Tibial nerve (tissue), 4 donors: ENCODE measurements around the gene GARIN5B. TPM values are rescaled to one million over a fixed set of nuclear protein-coding genes. Genes with fewer than 3 reads are reported as not detected.

Experiments
- DNase-seq, 2 donors: peaks; one replicate each; pipeline ENCODE4 v3.0.0-alpha.2; 2019; ENCODE audit warnings: low spot score in 2 of 2
- H3K27ac ChIP-seq, 4 donors: fragments of 200-600 bp; sonication (generic) in 3 of 4; one replicate each; pipeline ENCODE4 v1.5.1; 2017 to 2019; ENCODE audit warnings: mild to moderate bottlenecking in 1 of 4
- H3K27me3 ChIP-seq, 2 donors: fragments of 200-600 bp; sonication (generic) in 1 of 2; one replicate each; pipeline versions ENCODE4 v1.5.1 to v1.6.0; 2017 to 2019
- H3K36me3 ChIP-seq, 3 donors: fragments of 200-600 bp; sonication (generic); one replicate each; pipeline ENCODE4 v1.5.1; 2018 to 2019
- H3K4me1 ChIP-seq, 4 donors: fragments of 200-600 bp; sonication (generic) in 3 of 4; one replicate each; pipeline ENCODE4 v1.5.1; 2017 to 2019
- H3K4me3 ChIP-seq, 4 donors: fragments of 200-600 bp; sonication (generic) in 3 of 4; one replicate each; pipeline ENCODE4 v1.5.1; 2017 to 2019; ENCODE audit warnings: mild to moderate bottlenecking in 1 of 4, moderate library complexity in 1 of 4
- H3K9me3 ChIP-seq, 4 donors: fragments of 200-600 bp; sonication (generic) in 3 of 4; one replicate each; pipeline ENCODE4 v1.5.1; 2017 to 2019
- CTCF ChIP-seq, 5 experiments: fragments of 200-600 bp in 3 of 5; fragments of 450-650 bp in 2 of 5; sonication (generic) in 3 of 5; IDR thresholded peaks; one replicate each; pipeline ENCODE4 v1.5.1; 2016 to 2019; ENCODE audit warnings: antibody characterized with exemption in 5 of 5, mild to moderate bottlenecking in 3 of 5, moderate library complexity in 2 of 5
- EP300 ChIP-seq, 2 donors: sonication (generic); formaldehyde crosslinking; IDR thresholded peaks; one replicate each; pipeline ENCODE4 v1.6.1; 2017; ENCODE audit warnings: antibody characterized with exemption in 2 of 2, mild to moderate bottlenecking in 1 of 2
- POLR2A ChIP-seq, 2 donors: fragments of 450-650 bp; IDR thresholded peaks; one replicate each; pipeline ENCODE4 v1.6.1; 2017; ENCODE audit warnings: antibody characterized with exemption in 2 of 2, mild to moderate bottlenecking in 2 of 2, moderate library complexity in 2 of 2
- WGBS, 2 donors: methylation state at CpG; one replicate each; pipeline ENCODE4 v1.1.5; 2018; 5-methylcytosine and 5-hydroxymethylcytosine counted together
- total RNA-seq, 4 donors: library from RNA; depleted of rRNA; stranded (reverse); fragments of >200 nt; gene quantifications; one replicate each; pipeline ENCODE4 v1.1.0, GENCODE V29; 2016

GARIN5B gene
- total RNA-seq, 4 donors from 2014 or later = not detected

- Histone ChIP-seq H3K4me1 (peaks cover 0 to 43% (median 16%) of the 10 kb centered on the region in 4 donors), H3K4me3 (no peak overlapping the region), H3K27ac (peak overlapping the region in 1 of 4 donors; percentile 56), H3K36me3 (peaks cover 0 to 60% (median 0%) of the 10 kb centered on the region in 3 donors), H3K27me3 (peaks cover 0 to 8% of the 10 kb centered on the region in 2 donors), H3K9me3 (no peaks in the 10 kb centered on the region)
- 76 to 77% methylated on average over 34 to 41 of the region's 43 CpGs for WGBS, 2 donors
- peak in 1 of 2 donors; percentile 34 for DNase-seq
- TF ChIP-seq CTCF (IDR thresholded peaks at IDR 0.05) (no peak), EP300 (IDR thresholded peaks at IDR 0.05) (no peak), POLR2A (IDR thresholded peaks at IDR 0.05) (no peak)
Observed at GRCh38 chr19:55345818-55346724, 17.0 kb downstream of the GARIN5B start.

- peaks cover 0 to 56% (median 0%) of the 10 kb centered on the region in 3 donors for H3K36me3 ChIP-seq
- WGBS, 2 donors = 76 to 78% methylated on average over 22 of the region's 22 CpGs
- H3K4me1 ChIP-seq = peaks cover 0 to 52% (median 24%) of the 10 kb centered on the region in 4 donors
- H3K27me3 ChIP-seq = no peaks in the 10 kb centered on the region
- TF ChIP-seq EP300 (IDR thresholded peaks at IDR 0.05) = no peak
- no peak for TF ChIP-seq CTCF (IDR thresholded peaks at IDR 0.05)
- TF ChIP-seq POLR2A (IDR thresholded peaks at IDR 0.05) = no peak
- H3K4me3 ChIP-seq = no peak overlapping the region
- H3K9me3 ChIP-seq = no peaks in the 10 kb centered on the region
- peak overlapping the region in 1 of 4 donors; percentile 47 for H3K27ac ChIP-seq
- DNase-seq = no peak
Observed at GRCh38 chr19:55345101-55345817, 17.8 kb downstream of the GARIN5B start.

- peaks cover 0 to 56% (median 0%) of the 10 kb centered on the region in 3 donors for H3K36me3 ChIP-seq
Observed at GRCh38 chr19:55344444-55344843, 18.6 kb downstream of the GARIN5B start.

DNA sequence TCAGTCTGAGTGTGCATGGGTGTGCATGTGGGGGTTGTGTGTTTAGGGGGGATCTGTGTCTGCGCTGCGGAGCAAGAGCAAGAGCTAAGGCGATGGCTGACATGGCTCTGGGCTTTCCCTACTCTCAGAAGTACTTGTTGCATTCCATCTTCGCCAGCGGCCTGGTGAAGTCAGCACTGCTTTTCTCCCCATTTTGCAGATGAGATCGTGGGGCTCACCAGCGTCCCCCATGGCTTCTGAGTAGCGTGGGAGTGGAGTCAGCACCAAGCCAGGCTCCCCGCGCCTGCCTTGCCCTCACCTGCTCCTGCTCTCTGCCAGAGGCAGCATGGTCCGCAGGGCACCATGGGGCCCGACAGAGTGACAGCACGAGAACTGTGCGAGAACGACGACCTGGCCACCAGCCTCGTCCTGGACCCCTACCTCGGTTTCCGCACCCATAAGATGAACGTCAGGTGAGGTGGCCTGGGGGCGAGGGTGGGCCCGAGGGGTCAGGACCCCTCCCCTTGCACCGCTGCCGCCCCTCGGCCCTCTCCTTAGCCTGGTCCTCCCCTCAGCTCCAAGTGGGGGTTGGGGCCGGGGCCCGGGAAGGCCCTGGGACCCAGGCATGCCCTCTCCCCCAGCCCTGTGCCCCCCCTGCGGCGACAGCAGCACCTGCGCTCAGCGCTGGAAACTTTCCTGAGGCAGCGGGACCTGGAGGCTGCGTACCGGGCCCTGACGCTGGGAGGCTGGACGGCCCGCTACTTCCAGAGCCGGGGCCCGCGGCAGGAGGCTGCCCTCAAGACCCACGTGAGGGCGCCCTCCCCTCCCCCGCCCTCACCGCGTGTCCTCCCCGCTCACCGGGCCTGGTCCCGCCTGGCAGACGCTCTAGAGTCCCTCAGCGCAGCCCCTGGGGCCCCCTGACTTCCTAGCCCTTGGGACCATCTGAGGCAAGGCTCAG lies 21.2 kb downstream of the GARIN5B start:
- WGBS, 2 donors = 83% methylated on average over 34 to 42 of the region's 50 CpGs
- DNase-seq = no peak
- H3K4me3 ChIP-seq = peak overlapping the region in 2 of 4 donors; percentile 81 to 97

More at GRCh38 chr19:55344444-55344843, 18.6 kb downstream of the GARIN5B start:
- H3K4me1 ChIP-seq = peaks cover 0 to 55% (median 26%) of the 10 kb centered on the region in 4 donors
- no peaks in the 10 kb centered on the region for H3K9me3 ChIP-seq
- H3K27ac ChIP-seq = no peak overlapping the region
- 64 to 71% methylated on average over 9 of the region's 9 CpGs for WGBS, 2 donors
- no peak for TF ChIP-seq CTCF (IDR thresholded peaks at IDR 0.05)
- no peak for TF ChIP-seq EP300 (IDR thresholded peaks at IDR 0.05)
- no peak for TF ChIP-seq POLR2A (IDR thresholded peaks at IDR 0.05)
- DNase-seq = no peak
- H3K27me3 ChIP-seq = no peaks in the 10 kb centered on the region
- H3K4me3 ChIP-seq = no peak overlapping the region

More for the DNA sequence above, 21.2 kb downstream of the GARIN5B start:
- Histone ChIP-seq H3K9me3 (no peaks in the 10 kb centered on the region), H3K36me3 (peaks cover 0 to 46% (median 0%) of the 10 kb centered on the region in 3 donors), H3K27me3 (no peaks in the 10 kb centered on the region), H3K4me1 (peaks cover 0 to 52% (median 31%) of the 10 kb centered on the region in 4 donors), H3K27ac (peak overlapping the region in 2 of 4 donors; percentile 96 to 99)
- no peak for TF ChIP-seq EP300 (IDR thresholded peaks at IDR 0.05)
- no peak for TF ChIP-seq CTCF (IDR thresholded peaks at IDR 0.05)
- no peak for TF ChIP-seq POLR2A (IDR thresholded peaks at IDR 0.05)
